HG03139 (cell line): ENCODE measurements around the gene ROR2.
"Not testable (repeated sequence)": the region's sequence is repeated elsewhere in the genome, so short reads cannot be mapped to it uniquely, and the experiment has no call there.

Experiments used
- ATAC-seq: cut with Tn5 transposase; IDR thresholded peaks from one replicate; pipeline ENCODE4 v1.9.1; 2021; ENCODE audit not compliant: unreplicated experiment

The ROR2 gene

GRCh38 chr9:91924090-91924489 is 25.9 kb downstream of the ROR2 start:
- no peak for ATAC-seq

GRCh38 chr9:91923145-91923544 is 26.9 kb downstream of the ROR2 start:
- ATAC-seq, result no peak

DNA sequence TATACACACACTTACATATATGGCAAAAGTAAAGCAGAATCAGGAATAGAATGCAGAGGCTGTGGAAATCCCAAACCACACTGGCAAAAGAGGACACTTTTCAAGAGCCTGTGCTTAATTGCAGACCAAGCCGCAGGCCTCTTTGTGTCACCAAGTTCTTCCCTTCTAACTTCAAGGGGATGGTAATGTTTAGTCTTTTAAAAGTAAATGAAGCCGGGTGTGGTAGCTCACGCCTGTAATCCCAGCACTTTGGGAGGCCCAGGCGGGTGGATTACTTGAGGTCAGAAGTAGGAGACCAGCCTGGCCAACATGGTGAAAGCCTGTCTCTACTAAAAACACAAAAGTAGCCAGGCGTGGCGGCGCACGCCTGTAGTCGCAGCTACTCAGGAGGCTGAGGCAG is 28.7 kb downstream of the ROR2 start:
- no peak for ATAC-seq

DNA sequence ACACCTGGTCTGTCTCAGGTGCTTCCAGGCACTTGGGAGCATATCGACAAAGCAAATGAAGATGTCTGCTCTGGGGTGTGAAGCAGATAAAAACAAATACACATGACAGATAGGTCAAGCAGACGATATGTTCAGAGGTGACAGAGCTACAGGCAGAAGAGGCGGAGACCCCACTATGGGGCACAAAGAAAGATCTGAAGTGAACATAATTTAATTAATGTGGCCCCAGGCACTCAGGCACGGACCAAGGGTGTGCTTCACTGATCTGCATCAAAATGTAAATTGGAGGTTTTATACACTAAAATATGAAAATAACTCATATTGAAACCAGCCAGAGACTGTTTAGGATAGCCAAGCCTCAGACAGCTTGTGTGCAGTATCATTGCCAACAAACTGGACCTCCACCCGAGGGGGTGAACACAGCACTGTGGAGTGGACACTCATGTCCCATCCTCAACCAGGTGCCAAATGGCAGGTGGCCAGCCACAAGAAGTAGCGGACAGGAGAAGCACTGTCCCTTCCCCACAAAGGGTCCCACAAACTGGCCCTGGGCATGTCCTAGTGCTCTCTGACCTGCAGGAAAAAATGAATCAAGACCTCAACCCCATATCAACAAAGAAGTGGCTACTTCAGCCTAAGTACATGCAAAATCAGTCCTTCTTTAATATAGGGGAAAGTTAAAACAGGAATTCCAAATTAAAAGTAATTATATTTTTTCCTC is 29.2 kb downstream of the ROR2 start:
- ATAC-seq, result no peak

DNA sequence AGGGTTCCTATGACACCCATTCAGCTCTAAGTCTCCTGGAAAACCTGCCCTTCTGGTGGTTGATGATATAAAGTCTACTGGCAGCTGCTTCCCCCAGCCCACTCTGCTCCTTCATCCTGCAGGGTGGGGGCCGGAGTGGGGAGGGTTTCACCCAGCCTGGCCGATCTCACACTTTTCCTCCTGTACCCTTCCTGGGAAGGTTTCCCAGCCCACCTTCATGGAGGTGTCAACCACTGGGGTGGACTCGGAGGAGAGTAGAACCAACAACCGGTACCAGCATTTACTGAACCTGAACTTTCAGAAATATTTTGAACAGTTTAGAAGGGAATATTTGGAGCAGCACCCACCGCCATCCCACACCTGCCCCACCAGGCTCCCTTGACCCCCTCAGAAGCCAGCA is 30.4 kb downstream of the ROR2 start:
- ATAC-seq, result no peak

DNA sequence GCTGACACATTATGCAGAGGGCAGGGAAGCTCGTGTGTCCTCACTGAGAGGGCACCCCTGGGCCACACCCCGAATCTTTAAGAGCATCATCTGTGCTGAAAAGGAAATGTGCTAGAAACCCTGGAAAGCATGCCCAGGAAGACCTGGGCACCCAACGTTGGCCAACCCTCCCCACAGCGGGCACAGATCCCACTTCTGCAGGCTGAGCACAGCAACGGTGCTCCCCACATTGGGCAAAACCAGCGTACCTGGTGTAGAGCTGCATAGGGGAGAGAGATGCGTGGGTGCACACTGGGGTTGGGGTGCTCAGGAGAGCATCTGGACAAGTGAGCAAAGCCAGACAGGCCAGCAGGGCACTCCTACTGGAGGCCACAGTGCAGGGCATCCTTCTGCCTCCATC is 32.6 kb downstream of the ROR2 start:
- no peak for ATAC-seq

- no peak for ATAC-seq
Observed at GRCh38 chr9:91915524-91916263, 34.3 kb downstream of the ROR2 start.

GRCh38 chr9:91914937-91915336 is 35.1 kb downstream of the ROR2 start:
- ATAC-seq, result no peak

- ATAC-seq, result no peak
Observed at GRCh38 chr9:91914404-91914803, 35.6 kb downstream of the ROR2 start.

DNA sequence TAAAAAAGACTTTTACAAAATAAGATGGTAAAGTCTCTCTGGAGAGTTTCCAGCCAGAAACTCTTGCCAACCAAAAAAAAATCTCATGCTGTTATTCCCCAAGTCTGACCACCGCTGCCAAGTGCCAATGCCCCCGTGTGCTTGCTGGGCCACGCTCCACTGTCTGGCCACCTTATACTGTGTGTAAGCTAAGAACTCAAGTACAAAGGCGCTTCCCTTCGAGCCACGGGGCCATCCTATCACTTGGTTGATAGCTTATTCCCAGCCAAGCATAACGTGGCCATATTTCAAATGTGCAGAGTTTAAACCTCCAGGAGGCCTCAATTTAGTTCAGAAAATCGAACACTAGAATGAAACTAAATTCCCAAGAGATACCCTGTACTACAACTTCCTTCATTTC is 36.0 kb downstream of the ROR2 start:
- ATAC-seq, result no peak

DNA sequence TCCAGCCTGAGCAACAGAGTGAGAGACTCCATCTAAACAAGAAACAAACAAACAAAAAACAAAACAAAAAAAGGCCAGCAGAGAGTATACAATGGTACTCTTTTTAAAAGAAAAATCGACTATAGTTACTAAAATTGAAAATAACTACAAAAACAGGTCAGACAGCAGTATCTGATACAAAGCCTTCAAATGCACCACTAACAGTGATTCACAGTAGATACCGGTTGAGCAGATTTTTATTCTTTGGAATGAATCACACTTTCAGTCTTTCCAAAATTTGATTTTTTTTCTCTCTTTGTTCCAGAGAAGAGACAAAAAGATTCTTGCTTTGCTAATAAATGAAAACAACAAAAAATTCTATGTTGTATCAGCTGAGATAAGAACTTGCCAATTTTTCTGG is 36.9 kb downstream of the ROR2 start:
- ATAC-seq, result no peak

DNA sequence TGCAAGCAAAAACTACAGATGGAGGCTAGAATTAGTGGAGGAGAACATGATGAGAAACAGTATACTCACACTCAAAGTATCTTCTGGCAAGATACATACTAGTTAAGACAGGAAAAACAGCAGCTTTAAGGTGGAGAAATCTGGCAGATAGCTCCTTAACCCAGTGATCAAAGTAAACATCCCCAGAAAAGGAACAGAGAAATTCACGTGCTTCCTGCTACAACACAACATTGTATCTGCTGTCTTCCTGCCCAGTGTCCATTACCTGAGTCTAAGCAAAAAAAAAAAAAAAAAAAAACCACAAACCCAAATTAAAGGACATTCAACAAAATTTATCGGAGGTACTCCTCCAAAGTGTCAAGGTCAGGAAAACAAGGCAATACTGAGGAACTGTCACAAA is 38.4 kb downstream of the ROR2 start:
- no peak for ATAC-seq

GRCh38 chr9:91909256-91909655 is 40.8 kb downstream of the ROR2 start:
- not testable (repeated sequence) for ATAC-seq

DNA sequence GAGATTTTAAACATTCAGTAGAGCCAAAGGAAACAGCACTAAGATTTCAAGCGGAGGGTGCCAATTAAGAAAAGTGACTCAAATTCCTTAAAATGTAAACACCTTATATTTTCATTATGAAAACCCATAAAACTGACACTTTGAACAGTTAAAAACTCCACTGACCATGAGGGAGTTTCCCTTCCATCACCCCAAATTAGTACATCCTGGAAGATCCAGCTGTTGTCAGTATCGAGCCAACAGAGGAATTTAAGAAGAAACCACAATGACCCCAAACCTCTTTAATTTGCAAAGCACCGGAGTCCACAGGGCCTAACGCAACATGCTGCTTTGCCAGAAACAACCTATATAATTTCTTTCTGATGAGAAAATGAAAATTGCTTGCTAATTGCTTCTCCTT is 41.3 kb downstream of the ROR2 start:
- no peak for ATAC-seq

- no peak for ATAC-seq
Observed at GRCh38 chr9:91908293-91908623, 41.8 kb downstream of the ROR2 start.

GRCh38 chr9:91907484-91908292 is 42.3 kb downstream of the ROR2 start:
- ATAC-seq, result no peak

GRCh38 chr9:91905991-91906469 is 44.0 kb downstream of the ROR2 start:
- ATAC-seq, result no peak

DNA sequence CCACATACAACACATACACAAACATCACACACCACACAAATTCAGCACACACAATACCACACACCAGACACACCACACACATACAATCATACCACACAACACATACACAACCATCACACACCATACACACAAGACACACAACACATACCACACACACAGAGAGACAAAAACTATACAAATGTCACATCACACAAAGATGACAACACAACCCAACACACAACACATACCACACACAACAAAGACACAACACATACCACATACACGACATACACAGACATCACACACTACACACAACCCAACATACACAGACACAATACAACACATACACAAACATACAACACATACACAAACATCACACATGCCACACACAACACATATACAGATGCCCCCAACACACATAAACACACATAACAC is 44.8 kb downstream of the ROR2 start:
- no peak for ATAC-seq

DNA sequence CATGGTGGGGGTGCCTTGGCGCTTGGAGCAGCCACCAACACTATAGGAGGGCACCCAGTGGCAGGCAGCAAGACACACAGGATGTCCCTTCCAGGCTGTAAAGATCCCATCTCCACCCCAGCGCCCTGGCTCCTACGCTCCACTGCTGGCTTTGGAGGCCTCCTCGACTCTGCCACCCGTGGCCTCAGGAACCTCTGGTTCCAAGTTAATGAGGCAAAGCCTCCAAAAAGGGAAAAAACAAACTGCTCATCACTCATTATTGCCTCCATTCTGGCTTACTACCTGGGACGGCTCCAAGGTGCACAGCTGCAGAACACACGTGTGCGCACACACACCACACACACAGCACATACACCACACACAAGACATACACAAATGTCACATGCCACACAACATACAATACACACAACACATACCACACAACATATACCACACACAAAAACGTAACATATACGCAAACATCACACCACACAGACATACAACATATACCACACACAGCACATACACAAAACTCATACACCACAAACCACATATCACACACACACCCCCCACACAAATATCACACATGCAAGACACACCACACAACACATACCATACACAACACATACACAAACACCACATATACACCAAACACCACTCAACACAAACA is 45.3 kb downstream of the ROR2 start:
- no peak for ATAC-seq

- no peak for ATAC-seq
Observed at GRCh38 chr9:91903126-91903911, 46.7 kb downstream of the ROR2 start.
